H1 (cell line): ENCODE results near the gene RLN1. TPM values are rescaled to one million over a fixed set of nuclear protein-coding genes. Genes with fewer than 3 reads are reported as not detected.

ENCODE experiments used
- CTCF ChIA-PET: fragments of 300-600 bp; sonication (Branson Sonifier 250); formaldehyde crosslinking; loops from one replicate; lab custom pipeline; 2021; ENCODE audit not compliant: partially characterized antibody; lab: Charles Lee
- POLR2A ChIA-PET: fragments of 300-600 bp; sonication (Branson Sonifier 250); formaldehyde crosslinking; loops from one replicate; lab custom pipeline; 2021; ENCODE audit warnings: inconsistent platforms; ENCODE audit not compliant: partially characterized antibody; lab: Charles Lee
- DNase-seq, 2 experiments: peaks; one replicate each; pipeline versions ENCODE4 v3.0.0 to v3.0.0-alpha.2; 2010 to 2022; ENCODE audit warnings: low spot score in 2 of 2, low read depth in 1 of 2, mixed read lengths in 1 of 2
- FAIRE-seq: peaks from 2 replicates; lab custom pipeline; 2011; peaks lifted over from hg19 to GRCh38; lab: Jason Lieb, UNC
- H2AFZ ChIP-seq: 2 replicates; pipeline ENCODE4 v1.8.1; 2012; ENCODE audit warnings: low read length, inconsistent platforms
- H2AK5ac ChIP-seq: 2 replicates; pipeline ENCODE4 v1.6.1; 2013; ENCODE audit warnings: low read depth, low read length
- H2BK120ac ChIP-seq: replicated peaks from 2 replicates; pipeline ENCODE3; 2013; ENCODE audit warnings: low read depth, low read length, inconsistent platforms
- H2BK12ac ChIP-seq: 2 replicates; pipeline ENCODE4 v1.6.1; 2013; ENCODE audit warnings: low read depth, low read length
- H2BK15ac ChIP-seq: 2 replicates; pipeline ENCODE4 v1.6.1; 2013; ENCODE audit warnings: low read length
- H2BK20ac ChIP-seq: 2 replicates; pipeline ENCODE4 v1.6.1; 2013; ENCODE audit warnings: low read length
- H2BK5ac ChIP-seq: 2 replicates; pipeline ENCODE4 v1.6.1; 2013; ENCODE audit warnings: low read depth, low read length
- H3K14ac ChIP-seq: 2 replicates; pipeline ENCODE4 v1.6.1; 2013; ENCODE audit warnings: inconsistent platforms; ENCODE audit not compliant: insufficient read length
- H3K18ac ChIP-seq: 2 replicates; pipeline ENCODE4 v1.6.1; 2013; ENCODE audit warnings: low read length; ENCODE audit errors: extremely low read depth
- H3K23ac ChIP-seq: 2 replicates; pipeline ENCODE4 v1.6.1; 2013; ENCODE audit warnings: inconsistent platforms; ENCODE audit not compliant: insufficient read length
- H3K23me2 ChIP-seq: 2 replicates; pipeline ENCODE4 v1.6.1; 2013; ENCODE audit warnings: low read depth, low read length
- H3K27ac ChIP-seq: 2 replicates; pipeline ENCODE4 v1.6.1; 2011; ENCODE audit warnings: low read depth, low read length, inconsistent platforms
- H3K27me3 ChIP-seq, 4 experiments: replicated peaks in 1 of 4; 1 replicate in 1 of 4; 2 replicates in 3 of 4; pipeline versions ENCODE4 v1.6.1 to v1.8.1; 2011 to 2013; ENCODE audit warnings: low read length in 3 of 4, mild to moderate bottlenecking in 3 of 4, inconsistent platforms in 2 of 4, mixed read lengths in 2 of 4, moderate library complexity in 1 of 4; ENCODE audit not compliant: control insufficient read depth in 3 of 4, insufficient read depth in 3 of 4; ENCODE audit errors: extremely low read depth in 1 of 4
- H3K36me3 ChIP-seq, 4 experiments: 2 replicates each; pipeline versions ENCODE4 v1.6.1 to v1.8.1; 2011 to 2013; ENCODE audit warnings: mild to moderate bottlenecking in 4 of 4, low read length in 3 of 4, moderate library complexity in 2 of 4, control low read depth in 1 of 4, inconsistent platforms in 1 of 4; ENCODE audit not compliant: insufficient read depth in 4 of 4, control insufficient read depth in 2 of 4
- H3K4ac ChIP-seq: replicated peaks from 2 replicates; pipeline ENCODE3; 2013; ENCODE audit warnings: low read length, low read depth, mixed read lengths, inconsistent platforms; ENCODE audit not compliant: insufficient read length
- H3K4me1 ChIP-seq, 4 experiments: replicated peaks in 1 of 4; 1 replicate in 1 of 4; 2 replicates in 3 of 4; pipeline versions ENCODE4 v1.6.1 to v1.8.1; 2011 to 2013; ENCODE audit warnings: low read length in 3 of 4, inconsistent platforms in 2 of 4, mixed read lengths in 1 of 4; ENCODE audit not compliant: insufficient read depth in 4 of 4, control insufficient read depth in 3 of 4
- H3K4me2 ChIP-seq, 2 experiments: 2 replicates each; pipeline versions ENCODE4 v1.6.1 to v1.8.1; 2011 to 2013; ENCODE audit warnings: low read depth in 2 of 2, low read length in 2 of 2, control low read depth in 1 of 2, inconsistent platforms in 1 of 2, mild to moderate bottlenecking in 1 of 2; ENCODE audit not compliant: insufficient read depth in 1 of 2
- H3K4me3 ChIP-seq, 4 experiments: fragments of 200-600, 300-600 bp in 1 of 4; sonication (generic), shearing (Covaris generic), sonication (Bioruptor Twin) in 1 of 4; 2 replicates each; pipeline versions ENCODE4 v1.5.1 to v1.8.1; 2011 to 2016; ENCODE audit warnings: low read length in 4 of 4, low read depth in 3 of 4, control low read depth in 2 of 4, inconsistent platforms in 2 of 4, mild to moderate bottlenecking in 2 of 4, mixed read lengths in 1 of 4, moderate library complexity in 1 of 4; ENCODE audit not compliant: insufficient read depth in 2 of 4; ENCODE audit errors: extremely low read depth in 1 of 4
- H3K56ac ChIP-seq: replicated peaks from 2 replicates; pipeline ENCODE3; 2013; ENCODE audit warnings: low read depth, mild to moderate bottlenecking, mixed read lengths, low read length, inconsistent platforms; ENCODE audit not compliant: insufficient read length
- H3K79me1 ChIP-seq: 2 replicates; pipeline ENCODE4 v1.6.1; 2013; ENCODE audit warnings: low read depth, low read length, control low read depth
- H3K79me2 ChIP-seq, 2 experiments: 2 replicates each; pipeline versions ENCODE4 v1.6.1 to v1.8.1; 2012 to 2013; ENCODE audit warnings: low read length in 2 of 2, mild to moderate bottlenecking in 2 of 2, inconsistent platforms in 1 of 2; ENCODE audit not compliant: insufficient read depth in 2 of 2, control insufficient read depth in 1 of 2
- H3K9ac ChIP-seq, 4 experiments: replicated peaks in 1 of 4; 1 replicate in 1 of 4; 2 replicates in 3 of 4; pipeline versions ENCODE4 v1.6.1 to v1.8.1; 2011 to 2013; ENCODE audit warnings: low read depth in 3 of 4, low read length in 3 of 4, control low read depth in 2 of 4, mild to moderate bottlenecking in 2 of 4, moderate library complexity in 2 of 4, inconsistent platforms in 1 of 4; ENCODE audit errors: extremely low read depth in 1 of 4
- H3K9me3 ChIP-seq, 2 experiments: 2 replicates each; pipeline versions ENCODE4 v1.6.1 to v1.8.1; 2012 to 2013; ENCODE audit warnings: mild to moderate bottlenecking in 2 of 2, moderate library complexity in 2 of 2, control low read depth in 1 of 2, inconsistent platforms in 1 of 2, low read depth in 1 of 2, low read length in 1 of 2, mixed read lengths in 1 of 2; ENCODE audit not compliant: insufficient read depth in 2 of 2
- H4K20me1 ChIP-seq, 2 experiments: replicated peaks in 1 of 2; 2 replicates each; pipeline versions ENCODE3 to v1.8.1; 2011 to 2013; ENCODE audit warnings: inconsistent platforms in 2 of 2, low read length in 2 of 2, mild to moderate bottlenecking in 1 of 2; ENCODE audit not compliant: insufficient read depth in 2 of 2, control insufficient read depth in 1 of 2
- H4K5ac ChIP-seq: 2 replicates; pipeline ENCODE4 v1.6.1; 2013; ENCODE audit warnings: low read length, low read depth, mixed read lengths, inconsistent platforms; ENCODE audit not compliant: insufficient read length
- H4K8ac ChIP-seq: 2 replicates; pipeline ENCODE4 v1.8.0; 2013; ENCODE audit warnings: mild to moderate bottlenecking, moderate library complexity, low read length, inconsistent platforms; ENCODE audit not compliant: insufficient read depth; ENCODE audit errors: extremely low read depth
- H4K91ac ChIP-seq: replicated peaks from 2 replicates; pipeline ENCODE3; 2013; ENCODE audit warnings: low read length, mixed read lengths, inconsistent platforms; ENCODE audit not compliant: insufficient read length
- CHD1 ChIP-seq: IDR thresholded peaks from 2 replicates; pipeline ENCODE4 v1.6.1; 2012; ENCODE audit warnings: low read depth, low read length, improper control_type of control experiment
- PHF8 ChIP-seq: fragments of 200-600 bp; sonication (generic); conservative IDR thresholded peaks from 2 replicates; pipeline ENCODE4 v1.7.1; 2012; ENCODE audit warnings: low read depth, mild to moderate bottlenecking, inconsistent platforms, low read length, moderate library complexity
- SIRT6 ChIP-seq: IDR thresholded peaks from one replicate; pipeline ENCODE4 v1.7.1; 2012; ENCODE audit warnings: low read length, inconsistent platforms
- WGBS, 2 experiments: shearing (Covaris generic) in 1 of 2; methylation state at CpG; one replicate each; pipeline versions ENCODE4 v1.1.6 to v1.1.7; 2013 to 2015; ENCODE audit warnings: low lambda C conversion rate in 2 of 2, mixed read lengths in 2 of 2, inconsistent platforms in 1 of 2, low coverage in 1 of 2, missing lambda C conversion rate in 1 of 2; ENCODE audit not compliant: insufficient replicate concordance in 2 of 2, insufficient coverage in 1 of 2, insufficient read length in 1 of 2; ENCODE audit errors: extremely low coverage in 1 of 2, missing lambda C conversion rate in 1 of 2; 5-methylcytosine and 5-hydroxymethylcytosine counted together
- polyA plus RNA-seq, 7 experiments: library from polyadenylated mRNA; depleted of rRNA in 3 of 7; stranded (reverse) in 5 of 7; unstranded in 2 of 7; fragments of >200 nt in 5 of 7; fragments of 200-250 nt in 2 of 7; gene quantifications; 1 replicate in 5 of 7; 2 replicates in 1 of 7; 4 replicates in 1 of 7; pipeline versions ENCODE4 v1.2.1 to v1.2.3, GENCODE V29; 2011 to 2013; ENCODE audit warnings: missing spikeins in 2 of 7, mixed read lengths in 2 of 7
- total RNA-seq: library from RNA; stranded (reverse); fragmentation: NEBNext Ultra II Directional; extraction: Animal tissue kit (Norgen Biotek cat#: 25700); gene quantifications from 2 replicates; pipeline ENCODE4 v1.2.1, GENCODE V29; 2021

The RLN1 gene
- total and polyA plus RNA-seq, 2 of the 8 experiments (the other 6 are each of a cell fraction or from before 2014, with no cell fraction given), result 0.51 to 0.80 TPM

DNA sequence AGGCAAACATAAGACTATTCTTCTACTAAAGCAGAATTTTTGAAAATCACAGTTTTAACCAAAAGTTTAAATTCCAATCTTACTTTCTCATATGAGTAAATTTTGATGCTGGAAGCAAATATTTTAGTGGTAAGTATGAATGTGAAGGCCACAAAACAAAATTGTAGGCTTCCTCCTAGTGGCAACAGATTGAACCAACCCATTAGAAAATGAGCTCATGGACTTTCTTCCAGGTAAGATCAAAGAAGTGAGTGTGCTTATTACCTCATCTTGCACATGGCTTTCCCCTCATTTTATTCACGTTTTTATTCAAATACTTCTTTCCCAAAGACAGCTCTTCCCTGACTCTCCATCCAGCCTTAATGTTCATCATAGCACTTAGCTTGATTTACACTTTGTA lies 18.6 kb downstream of the RLN1 start:
- 58% methylated on average over 1 of the region's 1 CpG; no CpG with 5 or more reads in 1 of the 2 experiments for WGBS, 2 experiments
- CTCF ChIA-PET, result interaction anchor here (0.7 to 2.0 kb wide), 14 partner anchors 9 to 178 kb away, joined by 3 to 10 read pairs (median 4); partner anchors contain the start of gene INSL6
- TF ChIP-seq SIRT6 (no peak), PHF8 (no peak), CHD1 (no peak)

More for the DNA sequence above, 18.6 kb downstream of the RLN1 start:
- Histone ChIP-seq H2BK20ac (no peak overlapping the region), H3K4me2 (no peak overlapping the region), H3K4me1 (no peaks in the 10 kb centered on the region; a peak in 1 of 7 replicates), H3K36me3 (no peaks in the 10 kb centered on the region), H2AK5ac (no peak overlapping the region), H2BK5ac (no peak overlapping the region), H3K4me3 (no peak overlapping the region), H3K79me1 (no peaks in the 10 kb centered on the region), H3K56ac (no peak overlapping the region), H3K9me3 (peaks cover 0 to 5% of the 10 kb centered on the region in 2 experiments; a peak in 1 of 4 replicates), H3K14ac (no peak overlapping the region), H3K4ac (no peak overlapping the region), H3K79me2 (no peaks in the 10 kb centered on the region), H3K9ac (no peak overlapping the region), H4K91ac (no peak overlapping the region), H3K23ac (no peak overlapping the region), H2BK15ac (no peak overlapping the region), H4K5ac (no peak overlapping the region), H2AFZ (no peak overlapping the region), H4K20me1 (no peaks in the 10 kb centered on the region), H2BK12ac (no peak overlapping the region), H3K23me2 (no peaks in the 10 kb centered on the region), H2BK120ac (no peak overlapping the region), H3K18ac (no peak overlapping the region), H3K27me3 (no peaks in the 10 kb centered on the region), H4K8ac (no peak overlapping the region), H3K27ac (no peak overlapping the region)
- DNase-seq, result no peak
- FAIRE-seq, result no peak
- POLR2A ChIA-PET, result no interaction called here
